GM10248 (cell line): Measurements from ENCODE around the gene BMP7.

Experiments
- CTCF ChIA-PET: fragments of 300-600 bp; sonication (Branson Sonifier 250); formaldehyde crosslinking; extraction: SDS; loops from one replicate; lab custom pipeline; 2021; ENCODE audit warnings: antibody characterized with exemption; lab: Yijun Ruan, JAX
- POLR2A ChIA-PET: fragments of 350-650 bp; sonication (Branson Sonifier 250); formaldehyde crosslinking; extraction: SDS; loops from one replicate; lab custom pipeline; 2020; ENCODE audit warnings: antibody characterized with exemption; lab: Yijun Ruan, JAX
- DNase-seq: peaks from one replicate; pipeline ENCODE4 v3.0.0; 2012; ENCODE audit errors: extremely low spot score
- CTCF ChIP-seq: IDR thresholded peaks from 2 replicates; pipeline ENCODE4 v1.5.1; 2012; ENCODE audit warnings: mild to moderate bottlenecking, low read depth; ENCODE audit errors: extremely low read depth, missing control alignments, control extremely low read depth

Gene BMP7

GRCh38 chr20:57208198-57208597, 58.2 kb downstream of the BMP7 start:
- DNase-seq = no peak
- no peak for TF ChIP-seq CTCF
- ChIA-PET CTCF (no interaction called here), POLR2A (no interaction called here)

GRCh38 chr20:57207251-57207650, 59.2 kb downstream of the BMP7 start:
- no peak for DNase-seq
- ChIA-PET POLR2A (no interaction called here), CTCF (no interaction called here)
- TF ChIP-seq CTCF = no peak

- CTCF ChIA-PET = no interaction called here
- no peak for TF ChIP-seq CTCF
- no peak for DNase-seq
- POLR2A ChIA-PET = no interaction called here
These were observed 60.7 kb downstream of the BMP7 start for GRCh38 chr20:57205606-57206219.

GRCh38 chr20:57203986-57204385, 62.5 kb downstream of the BMP7 start:
- DNase-seq = no peak
- ChIA-PET CTCF (no interaction called here), POLR2A (interaction anchor here (0.6 kb wide), 1 partner anchor 1240 kb away, joined by 3 read pairs; no protein-coding TSS in a partner anchor)
- TF ChIP-seq CTCF = no peak

GRCh38 chr20:57203204-57203603, 63.2 kb downstream of the BMP7 start:
- ChIA-PET POLR2A (no interaction called here), CTCF (no interaction called here)
- no peak for TF ChIP-seq CTCF
- no peak for DNase-seq

GRCh38 chr20:57202309-57202708, 64.1 kb downstream of the BMP7 start:
- ChIA-PET CTCF (no interaction called here), POLR2A (no interaction called here)
- TF ChIP-seq CTCF = no peak
- no peak for DNase-seq
